Endometrium (tissue), 2 donors: ENCODE results near the gene HGS.

Source experiments
- FAIRE-seq: peaks from 2 replicates; lab custom pipeline; 2012; peaks lifted over from hg19 to GRCh38; lab: Jason Lieb, UNC
- donor health status: control.
- donor health status: control.

Gene HGS

GRCh38 chr17:81684442-81684911, 666 bp downstream of the HGS start:
- FAIRE-seq = no peak

DNA sequence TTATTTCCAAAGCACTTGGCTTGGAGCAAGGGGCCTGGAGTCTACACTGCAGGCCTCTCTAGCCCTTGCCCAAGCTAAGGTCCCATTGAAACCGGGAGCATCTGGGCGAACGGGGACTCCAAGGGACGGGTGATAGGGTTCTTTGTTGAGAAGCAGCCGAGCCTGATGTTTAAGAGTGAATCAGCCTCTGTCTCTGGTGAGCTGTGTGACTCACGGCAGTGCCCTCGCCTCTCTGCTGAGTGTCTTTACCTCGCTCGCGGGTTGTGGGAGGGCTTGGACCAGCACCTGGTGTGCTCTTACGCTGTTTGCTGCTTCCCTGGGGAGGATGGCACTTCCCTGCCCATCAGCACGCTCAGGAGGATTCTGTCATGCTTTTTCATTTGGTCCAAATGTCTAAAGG, 1.3 kb downstream of the HGS start:
- FAIRE-seq = no peak

- no peak for FAIRE-seq
Measured at GRCh38 chr17:81686614-81687013, 2.8 kb downstream of the HGS start.

GRCh38 chr17:81687770-81688541, 4.1 kb downstream of the HGS start:
- FAIRE-seq = no peak

DNA sequence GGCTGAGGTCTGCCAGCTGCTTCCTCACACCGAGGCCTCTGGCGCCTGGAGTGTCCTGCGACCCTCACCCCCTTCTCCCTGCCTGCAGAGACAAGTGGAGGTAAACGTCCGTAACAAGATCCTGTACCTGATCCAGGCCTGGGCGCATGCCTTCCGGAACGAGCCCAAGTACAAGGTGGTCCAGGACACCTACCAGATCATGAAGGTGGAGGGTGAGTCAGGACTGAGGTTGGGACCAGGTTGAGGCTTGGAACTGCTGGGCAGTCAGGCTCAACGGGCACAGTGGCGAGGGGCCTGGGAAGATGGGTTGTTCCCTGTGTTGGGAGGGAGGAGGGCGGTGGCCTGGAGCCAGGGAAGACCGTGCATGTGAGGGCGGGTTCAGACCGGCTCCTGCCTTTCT, 4.8 kb downstream of the HGS start:
- FAIRE-seq = no peak

- FAIRE-seq = no peak
Measured at GRCh38 chr17:81690066-81690465, 6.3 kb downstream of the HGS start.

DNA sequence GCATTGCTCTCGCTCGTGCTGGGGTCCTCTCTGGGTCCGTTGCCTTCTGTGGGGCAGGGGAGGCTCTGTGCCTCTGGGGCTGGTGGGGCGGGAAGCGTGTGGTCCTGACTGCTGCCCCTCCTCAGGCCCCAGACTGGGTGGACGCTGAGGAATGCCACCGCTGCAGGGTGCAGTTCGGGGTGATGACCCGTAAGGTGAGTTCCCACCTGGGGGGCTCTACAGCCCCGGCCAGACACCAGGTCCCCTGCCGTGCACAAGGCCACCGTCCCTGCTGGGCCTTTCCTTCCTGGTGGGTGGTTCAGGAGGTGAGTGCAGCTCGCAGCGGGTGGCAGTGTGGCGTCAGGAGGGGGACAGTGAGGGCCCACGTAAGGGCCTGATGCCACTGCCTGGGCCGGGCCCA, 6.7 kb downstream of the HGS start:
- FAIRE-seq = no peak

DNA sequence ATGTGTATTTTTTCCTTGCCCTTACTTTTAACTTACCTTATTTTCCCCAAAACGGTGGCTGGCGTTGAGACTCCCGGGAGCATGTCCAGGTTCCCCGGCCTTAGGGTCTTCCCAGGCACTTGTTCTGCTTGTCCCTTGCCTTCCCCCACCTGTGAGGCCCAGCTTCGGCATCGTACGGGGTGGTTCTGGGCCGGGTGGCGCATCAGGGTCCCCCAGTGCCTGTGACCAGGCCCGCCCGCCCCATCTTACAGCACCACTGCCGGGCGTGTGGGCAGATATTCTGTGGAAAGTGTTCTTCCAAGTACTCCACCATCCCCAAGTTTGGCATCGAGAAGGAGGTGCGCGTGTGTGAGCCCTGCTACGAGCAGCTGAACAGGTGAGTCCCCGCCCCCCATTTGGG, 7.4 kb downstream of the HGS start:
- FAIRE-seq = no peak

GRCh38 chr17:81691608-81692007, 7.8 kb downstream of the HGS start:
- FAIRE-seq = no peak

DNA sequence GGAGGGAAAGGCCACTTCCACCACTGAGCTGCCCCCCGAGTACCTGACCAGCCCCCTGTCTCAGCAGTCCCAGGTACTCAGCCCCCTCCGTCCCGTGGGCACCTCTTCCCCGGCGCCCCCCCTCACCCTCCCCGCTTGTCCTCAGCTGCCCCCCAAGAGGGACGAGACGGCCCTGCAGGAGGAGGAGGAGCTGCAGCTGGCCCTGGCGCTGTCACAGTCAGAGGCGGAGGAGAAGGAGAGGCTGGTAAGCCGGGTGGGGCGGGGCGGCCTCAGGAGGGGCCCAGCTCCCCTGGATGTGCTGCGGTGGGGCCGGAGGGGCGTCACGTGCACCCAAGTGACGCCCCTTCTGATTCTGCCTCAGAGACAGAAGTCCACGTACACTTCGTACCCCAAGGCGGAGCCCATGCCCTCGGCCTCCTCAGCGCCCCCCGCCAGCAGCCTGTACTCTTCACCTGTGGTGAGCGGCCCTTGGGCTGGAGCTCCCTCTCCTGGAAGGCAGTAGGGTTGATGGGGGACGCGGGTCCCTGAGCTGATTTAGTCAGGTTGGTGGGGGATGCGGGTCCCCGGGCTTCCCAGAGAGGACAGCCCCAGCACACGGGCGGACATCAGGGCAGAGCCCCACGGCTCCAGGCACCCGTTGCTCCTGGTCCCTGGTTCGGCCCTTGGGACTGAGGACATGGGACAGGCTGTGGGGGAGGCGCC, 9.8 kb downstream of the HGS start:
- no peak for FAIRE-seq

DNA sequence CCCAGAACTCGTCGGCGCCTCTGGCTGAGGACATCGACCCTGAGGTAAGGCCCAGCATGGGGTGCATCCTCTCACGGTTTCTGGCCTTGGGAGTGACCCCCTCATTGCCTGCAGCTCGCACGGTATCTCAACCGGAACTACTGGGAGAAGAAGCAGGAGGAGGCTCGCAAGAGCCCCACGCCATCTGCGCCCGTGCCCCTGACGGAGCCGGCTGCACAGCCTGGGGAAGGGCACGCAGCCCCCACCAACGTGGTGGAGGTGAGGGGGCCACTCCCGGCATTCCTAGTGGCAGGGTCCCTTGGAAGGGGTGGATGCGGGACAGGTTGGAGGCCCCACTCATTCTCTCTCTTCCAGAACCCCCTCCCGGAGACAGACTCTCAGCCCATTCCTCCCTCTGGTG, 11.0 kb downstream of the HGS start:
- no peak for FAIRE-seq

GRCh38 chr17:81695211-81695610, 11.4 kb downstream of the HGS start:
- FAIRE-seq = no peak

- no peak for FAIRE-seq
Measured at GRCh38 chr17:81695801-81696200, 12.0 kb downstream of the HGS start.

- no peak for FAIRE-seq
Measured at GRCh38 chr17:81696218-81696941, 12.6 kb downstream of the HGS start.

GRCh38 chr17:81697261-81698044, 13.6 kb downstream of the HGS start:
- FAIRE-seq = no peak

DNA sequence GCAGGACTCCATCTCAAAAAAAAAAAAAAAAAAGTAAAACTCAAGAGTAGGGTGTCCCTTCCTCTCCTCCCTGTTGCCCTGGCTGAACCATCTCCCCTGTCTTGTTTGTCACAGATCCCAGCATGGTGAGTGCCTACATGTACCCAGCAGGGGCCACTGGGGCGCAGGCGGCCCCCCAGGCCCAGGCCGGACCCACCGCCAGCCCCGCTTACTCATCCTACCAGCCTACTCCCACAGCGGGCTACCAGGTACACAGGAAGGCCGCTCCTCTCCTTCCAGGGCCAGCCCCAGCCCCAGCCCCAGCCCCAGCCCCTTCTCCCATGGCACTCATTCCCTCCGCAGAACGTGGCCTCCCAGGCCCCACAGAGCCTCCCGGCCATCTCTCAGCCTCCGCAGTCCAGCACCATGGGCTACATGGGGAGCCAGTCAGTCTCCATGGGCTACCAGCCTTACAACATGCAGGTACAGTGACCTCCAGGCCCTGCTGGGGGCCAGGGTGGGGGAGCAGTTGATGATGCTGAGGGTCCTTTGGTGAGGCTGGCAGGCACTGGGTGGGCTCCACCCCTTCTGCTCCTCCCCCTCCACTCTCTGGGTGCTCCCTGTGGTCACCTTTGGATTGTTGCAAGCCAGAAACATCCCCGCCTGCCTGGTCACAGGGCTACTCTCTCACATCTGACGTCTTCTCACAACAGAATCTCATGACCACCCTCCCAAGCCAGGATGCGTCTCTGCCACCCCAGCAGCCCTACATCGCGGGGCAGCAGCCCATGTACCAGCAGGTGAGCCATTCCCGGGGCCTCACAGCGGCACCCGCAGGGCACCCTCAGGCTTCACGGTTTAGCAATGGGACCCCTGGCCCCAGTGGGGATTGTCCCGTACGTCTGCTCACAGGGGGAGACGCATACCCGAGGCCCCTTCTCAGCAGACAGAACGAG, 16.8 kb downstream of the HGS start:
- no peak for FAIRE-seq

GRCh38 chr17:81701288-81702071, 17.7 kb downstream of the HGS start:
- no peak for FAIRE-seq

DNA sequence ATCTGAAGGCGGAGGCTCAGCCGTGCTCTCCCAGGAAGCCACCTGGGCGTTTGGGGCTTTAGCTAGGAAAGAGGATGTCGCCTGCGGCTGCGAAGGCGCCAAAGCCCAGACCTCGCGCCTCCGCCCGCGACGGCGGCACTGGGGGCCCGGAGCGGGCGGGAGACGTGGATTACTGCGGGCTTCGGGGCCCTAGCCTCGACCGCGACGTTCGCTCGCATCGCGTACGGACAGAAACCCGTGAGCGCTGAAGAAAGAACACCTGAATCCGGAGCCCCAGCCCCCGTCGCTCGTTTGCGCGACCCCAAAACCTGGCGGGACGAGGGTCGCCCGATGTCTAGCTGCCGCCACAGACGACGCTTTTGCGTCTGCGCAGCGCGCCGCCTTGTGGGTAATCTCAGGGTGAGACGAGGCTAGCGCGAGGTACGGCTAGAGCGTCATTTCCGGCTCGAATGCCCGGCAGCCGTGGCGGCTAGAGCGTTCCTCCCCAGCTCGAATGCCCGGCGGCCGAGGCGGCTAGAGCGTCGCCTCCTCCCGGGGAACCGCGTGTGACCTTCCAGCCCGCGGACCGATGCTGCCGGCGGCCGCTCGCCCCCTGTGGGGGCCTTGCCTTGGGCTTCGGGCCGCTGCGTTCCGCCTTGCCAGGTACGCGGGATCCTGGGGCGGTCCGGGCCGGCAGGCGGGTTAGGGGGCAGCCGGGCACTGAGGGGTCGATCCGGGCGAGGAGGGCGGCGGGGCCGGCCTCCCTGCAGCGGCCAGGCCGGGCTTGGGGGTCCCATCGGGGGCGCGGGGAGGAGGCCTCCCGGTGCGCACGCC, 19.3 kb downstream of the HGS start, which contains the start of gene MRPL12:
MRPL12 (plus strand) TSS at position 434 of the 813 bp plus-strand sequence; CDS start at position 569, 135 bp downstream.
- no peak for FAIRE-seq
